ENCODE results near the gene MRPL17. TPM values are rescaled to one million over a fixed set of nuclear protein-coding genes. Genes with fewer than 3 reads are reported as not detected.

The MRPL17 gene
- total and polyA plus RNA-seq, 2 of the 13 experiments (the other 11 are each of a cell fraction or from before 2014, with no cell fraction given): 59.4 to 90.0 TPM

GRCh38 chr11:6655020-6655789, 27.9 kb downstream of the MRPL17 start (continued):
- TF ChIP-seq ZNF468 (CRISPR knock-in tag; IDR thresholded peaks at IDR 0.05) (no peak), KDM6A (CRISPR knock-in tag; IDR thresholded peaks at IDR 0.05; ENCODE audit: low read depth) (no peak), ZSCAN29 (CRISPR knock-in tag; conservative IDR thresholded peaks at IDR 0.05) (no peak)

DNA sequence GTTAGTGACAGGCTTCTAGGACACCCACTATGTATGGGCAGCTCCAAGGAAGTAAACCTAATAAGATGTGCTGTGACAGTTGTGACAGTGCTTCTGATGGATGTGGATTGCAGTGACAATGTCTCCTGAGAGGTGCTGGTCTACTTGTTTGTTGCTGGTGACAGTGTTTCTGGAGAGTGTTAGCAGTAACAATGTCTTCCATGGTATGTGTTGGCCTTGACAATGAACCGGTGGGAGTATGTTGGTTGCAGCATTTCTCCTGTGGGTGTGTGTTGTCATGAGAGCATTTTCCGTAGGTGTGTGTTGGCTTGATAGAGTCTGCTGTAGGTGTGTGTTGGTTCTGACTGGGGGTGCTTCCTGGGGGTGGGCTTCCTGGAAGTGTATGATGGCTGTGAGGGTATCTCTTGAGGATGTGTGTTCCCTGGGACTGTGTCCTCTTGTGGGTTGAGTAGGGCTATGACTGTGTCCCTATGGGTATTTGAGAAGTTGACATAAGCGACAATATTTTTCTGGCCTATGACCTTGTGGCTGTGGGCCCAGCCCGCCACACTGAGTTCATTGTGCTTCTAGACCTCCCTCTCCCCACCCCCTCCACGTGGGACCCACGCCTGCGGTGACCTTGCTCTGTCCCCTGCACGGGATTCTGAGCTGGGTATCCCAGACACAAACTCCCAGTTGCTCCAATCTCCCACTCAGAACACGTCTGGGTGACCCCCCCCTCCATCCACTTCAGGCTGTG, 28.7 kb downstream of the MRPL17 start:
- ChIA-PET POLR2A (no interaction called here), CTCF (ENCODE audit: low intra/inter-chr PET ratio, low total read pairs) (no interaction called here)
- Histone ChIP-seq H3K27me3 (ENCODE audit: control insufficient read depth in 1 of 2, insufficient read depth in 2 of 2, low read length in 2 of 2) (peaks cover 15 to 85% of the 10 kb centered on the region in 2 experiments), H3K9ac (ENCODE audit: insufficient read depth, low read depth, low read length) (no peak overlapping the region), H3K79me2 (ENCODE audit: insufficient read depth, low read length) (no peaks in the 10 kb centered on the region), H3K4me2 (ENCODE audit: low read depth, low read length) (peak overlapping the region; percentile 53), H2AFZ (ENCODE audit: low read length) (no peak overlapping the region), H3K36me3 (replicated peaks in 1 of 2; ENCODE audit: control insufficient read depth in 1 of 2, insufficient read depth in 2 of 2, low read length in 2 of 2) (no peaks in the 10 kb centered on the region), H3K27ac (ENCODE audit: extremely low read length, insufficient read depth, low read length) (no peak overlapping the region), H4K20me1 (ENCODE audit: insufficient read depth, low read length) (no peaks in the 10 kb centered on the region; the same call in 1 of the 2 replicates), H3K4me3 (replicated peaks in 1 of 3; ENCODE audit: insufficient read depth in 1 of 3, low read depth in 2 of 3, low read length in 3 of 3) (no peak overlapping the region), H3K9me3 (ENCODE audit: low read length) (no peaks in the 10 kb centered on the region), H3K4me1 (ENCODE audit: insufficient read depth, low read length) (peaks cover 12% of the 10 kb centered on the region)
- BruUV-seq (replicated peaks): no TSS peak
- 6% methylated on average over 9 of the region's 9 CpGs for WGBS (ENCODE audit: low lambda C conversion rate)
- intact Hi-C loops (cut with micrococcal nuclease; ENCODE audit: unreplicated experiment) (no loop called here), in situ Hi-C loops (cut with HindIII; ENCODE audit: extremely low pct_ligation_motif_present, low pct_unique_long_range_greater_than_20kb) (no loop called here)
- DNase-seq (ENCODE audit: low spot score) (peak; percentile 57), FAIRE-seq (no peak), ATAC-seq (peak; percentile 76)
- TF ChIP-seq SIN3B (IDR thresholded peaks at IDR 0.05; ENCODE audit: low read length) (no peak), FOXA1 (IDR thresholded peaks at IDR 0.05) (no peak), FOXA1 (CRISPR knock-in tag; IDR thresholded peaks at IDR 0.05) (peak; percentile 77), SAP130 (CRISPR knock-in tag; IDR thresholded peaks at IDR 0.05; ENCODE audit: low read depth) (peak; percentile 19; the same call in 1 of the 2 replicates), ZNF382 (CRISPR knock-in tag; IDR thresholded peaks at IDR 0.05; ENCODE audit: borderline replicate concordance) (no peak), ZBTB8A (CRISPR knock-in tag; IDR thresholded peaks at IDR 0.05; ENCODE audit: borderline replicate concordance, low read depth) (no peak), MTERF4 (CRISPR knock-in tag; IDR thresholded peaks at IDR 0.05) (no peak), ZNF674 (CRISPR knock-in tag; IDR thresholded peaks at IDR 0.05; ENCODE audit: low read depth) (no peak), SATB2 (CRISPR knock-in tag; IDR thresholded peaks at IDR 0.05) (no peak), ZNF260 (CRISPR knock-in tag; IDR thresholded peaks at IDR 0.05; ENCODE audit: borderline replicate concordance, low read depth) (no peak), ZNF281 (CRISPR knock-in tag; IDR thresholded peaks at IDR 0.05; ENCODE audit: borderline replicate concordance) (peak; percentile 75; the same call in 1 of the 2 replicates), BATF2 (CRISPR knock-in tag; IDR thresholded peaks at IDR 0.05) (no peak), ZBTB7A (CRISPR knock-in tag; IDR thresholded peaks at IDR 0.05) (no peak), KLF15 (CRISPR knock-in tag; IDR thresholded peaks at IDR 0.05; ENCODE audit: borderline replicate concordance) (no peak)

Data from HepG2 (cell line).